Neural progenitor cell (in vitro differentiated cells): ENCODE measurements around the gene CWF19L1.

Source experiments
- CTCF ChIP-seq: fragments of 200-600 bp; sonication (generic); IDR thresholded peaks from 2 replicates; pipeline ENCODE4 v1.5.1; 2017; ENCODE audit warnings: antibody characterized with exemption, mild to moderate bottlenecking
- EZH2 ChIP-seq: fragments of 200-600 bp; sonication (generic); IDR thresholded peaks from 2 replicates; pipeline ENCODE4 v1.6.1; 2017; ENCODE audit warnings: antibody characterized with exemption, mild to moderate bottlenecking, moderate library complexity

GRCh38 chr10:100293066-100293465 is 25.6 kb upstream of the CWF19L1 start:
- TF ChIP-seq CTCF: no peak
- no peak for TF ChIP-seq EZH2
